SK-N-SH (cell line): ENCODE data around the gene DOCK10. TPM values are rescaled to one million over a fixed set of nuclear protein-coding genes. Genes with fewer than 3 reads are reported as not detected.
A peak's percentile ranks its signal among the peaks of the same experiment; 100 is the strongest.

ENCODE experiments used
- CTCF ChIA-PET: fragments of 300-600, 350-600 bp; formaldehyde crosslinking; extraction: SDS; loops from one replicate; lab custom pipeline; 2021; lab: Yijun Ruan, JAX
- POLR2A ChIA-PET: fragments of 350-600 bp; sonication (Branson Sonifier 250); formaldehyde crosslinking; extraction: SDS; loops from one replicate; lab custom pipeline; 2020; ENCODE audit warnings: antibody characterized with exemption, inconsistent platforms; lab: Yijun Ruan, JAX
- DNase-seq: peaks from one replicate; pipeline ENCODE4 v3.0.0; 2012
- H2AFZ ChIP-seq: fragments of 200-600 bp; sonication (generic); 2 replicates; pipeline ENCODE4 v1.8.1; 2016; ENCODE audit warnings: antibody characterized with exemption, mild to moderate bottlenecking, low read depth
- H3F3A ChIP-seq: fragments of 200-600 bp; sonication (generic); replicated peaks from 2 replicates; pipeline ENCODE3; 2016; ENCODE audit warnings: antibody characterized with exemption, mild to moderate bottlenecking; ENCODE audit not compliant: insufficient read depth
- H3K27ac ChIP-seq, 2 experiments: fragments of 200-500 bp in 1 of 2; fragments of 200-600 bp in 1 of 2; sonication (Bioruptor generic) in 1 of 2; sonication (generic), shearing (Covaris generic) in 1 of 2; 2 replicates each; pipeline versions ENCODE4 v1.5.1 to v1.6.1; 2014 to 2016; ENCODE audit warnings: low read depth in 2 of 2, inconsistent platforms in 1 of 2, low read length in 1 of 2, mild to moderate bottlenecking in 1 of 2, mixed read lengths in 1 of 2
- H3K27me3 ChIP-seq: fragments of 200-600 bp; sonication (generic), shearing (Covaris generic); 2 replicates; pipeline ENCODE4 v1.6.1; 2016; ENCODE audit warnings: mixed run types; ENCODE audit not compliant: insufficient read depth
- H3K36me3 ChIP-seq, 2 experiments: fragments of 200-500 bp in 1 of 2; fragments of 200-600 bp in 1 of 2; sonication (Bioruptor generic) in 1 of 2; sonication (generic) in 1 of 2; replicated peaks in 1 of 2; 2 replicates each; pipeline versions ENCODE3 to v1.5.1; 2014 to 2016; ENCODE audit warnings: low read length in 1 of 2, mild to moderate bottlenecking in 1 of 2; ENCODE audit not compliant: insufficient read depth in 2 of 2, control insufficient read depth in 1 of 2
- H3K4me1 ChIP-seq, 2 experiments: fragments of 200-500 bp in 1 of 2; fragments of 200-600 bp in 1 of 2; sonication (Bioruptor generic) in 1 of 2; sonication (generic), shearing (Covaris generic) in 1 of 2; 2 replicates each; pipeline versions ENCODE4 v1.5.1 to v1.6.1; 2014 to 2016; ENCODE audit warnings: low read depth in 1 of 2, low read length in 1 of 2, mixed run types in 1 of 2; ENCODE audit not compliant: insufficient read depth in 2 of 2, control insufficient read depth in 1 of 2
- H3K4me2 ChIP-seq: fragments of 200-600 bp; sonication (generic), shearing (Covaris generic); 2 replicates; pipeline ENCODE4 v1.6.1; 2017; ENCODE audit warnings: mixed run types
- H3K4me3 ChIP-seq, 2 experiments: fragments of 200-500 bp in 1 of 2; fragments of 200-600 bp in 1 of 2; sonication (Bioruptor generic) in 1 of 2; sonication (generic), shearing (Covaris generic) in 1 of 2; 2 replicates each; pipeline versions ENCODE4 v1.5.1 to v1.8.1; 2014 to 2016; ENCODE audit warnings: low read depth in 2 of 2, inconsistent platforms in 1 of 2, low read length in 1 of 2, mild to moderate bottlenecking in 1 of 2, mixed read lengths in 1 of 2, moderate library complexity in 1 of 2
- H3K79me2 ChIP-seq: fragments of 200-600 bp; sonication (generic); 2 replicates; pipeline ENCODE4 v1.8.1; 2017; ENCODE audit warnings: mild to moderate bottlenecking; ENCODE audit not compliant: insufficient read depth
- H3K9ac ChIP-seq: fragments of 200-600 bp; sonication (generic); 2 replicates; pipeline ENCODE4 v1.6.1; 2017; ENCODE audit warnings: mixed run types
- H3K9me2 ChIP-seq: fragments of 200-600 bp; sonication (generic); 2 replicates; pipeline ENCODE4 v1.6.1; 2017; ENCODE audit warnings: mixed run types
- H3K9me3 ChIP-seq: fragments of 200-600 bp; sonication (generic); 2 replicates; pipeline ENCODE4 v1.6.1; 2017; ENCODE audit warnings: mixed run types, mild to moderate bottlenecking, moderate library complexity
- H4K20me1 ChIP-seq: fragments of 200-600 bp; sonication (generic); 2 replicates; pipeline ENCODE4 v1.6.1; 2017; ENCODE audit warnings: mild to moderate bottlenecking, mixed run types; ENCODE audit not compliant: insufficient read depth
- CHD2 ChIP-seq: fragments of 150-350 bp; IDR thresholded peaks from 2 replicates; pipeline ENCODE4 v1.6.1; 2018; ENCODE audit warnings: low read length; ENCODE audit not compliant: partially characterized antibody
- CTCF ChIP-seq: fragments of 200-600 bp; sonication (generic); IDR thresholded peaks from 2 replicates; pipeline ENCODE4 v1.6.1; 2017; ENCODE audit warnings: antibody characterized with exemption, mild to moderate bottlenecking, moderate library complexity
- EZH2phosphoT487 ChIP-seq: fragments of 200-600 bp; sonication (generic); IDR thresholded peaks from 2 replicates; pipeline ENCODE4 v1.6.1; 2017; ENCODE audit warnings: low read depth, mixed run types, mild to moderate bottlenecking, antibody characterized with exemption, moderate library complexity, borderline replicate concordance
- FOXM1 ChIP-seq: IDR thresholded peaks from 2 replicates; pipeline ENCODE4 v1.4.0; 2012; ENCODE audit warnings: low read depth, mild to moderate bottlenecking
- MAX ChIP-seq: IDR thresholded peaks from 2 replicates; pipeline ENCODE4 v1.4.0; 2012; ENCODE audit warnings: low read depth
- NFIC ChIP-seq: IDR thresholded peaks from 2 replicates; pipeline ENCODE4 v1.4.0; 2012; ENCODE audit warnings: borderline replicate concordance
- POLR2AphosphoS5 ChIP-seq: IDR thresholded peaks from 2 replicates; pipeline ENCODE4 v1.6.1; 2012; ENCODE audit warnings: low read depth, low read length
- RAD21 ChIP-seq: IDR thresholded peaks from 2 replicates; pipeline ENCODE4 v1.6.1; 2012; ENCODE audit warnings: mild to moderate bottlenecking, low read length
- TAF1 ChIP-seq: IDR thresholded peaks from 2 replicates; pipeline ENCODE4 v1.6.1; 2012; ENCODE audit warnings: low read depth, mild to moderate bottlenecking, low read length, moderate library complexity, borderline replicate concordance
- TEAD4 ChIP-seq: IDR thresholded peaks from 2 replicates; pipeline ENCODE4 v1.4.0; 2012; ENCODE audit warnings: mild to moderate bottlenecking, borderline replicate concordance; ENCODE audit not compliant: insufficient read depth
- USF2 ChIP-seq: fragments of 150-350 bp; IDR thresholded peaks from 2 replicates; pipeline ENCODE4 v1.6.1; 2017; ENCODE audit warnings: antibody characterized with exemption, low read length, low read depth, borderline replicate concordance
- YY1 ChIP-seq: IDR thresholded peaks from 2 replicates; pipeline ENCODE4 v1.4.0; 2012; ENCODE audit warnings: low read depth, mild to moderate bottlenecking
- ZBTB33 ChIP-seq: IDR thresholded peaks from 2 replicates; pipeline ENCODE4 v1.4.0; 2012; ENCODE audit warnings: low read depth, borderline replicate concordance
- WGBS: methylation state at CpG from one replicate; pipeline ENCODE4 v1.1.6; 2017; ENCODE audit warnings: low lambda C conversion rate; 5-methylcytosine and 5-hydroxymethylcytosine counted together
- polyA plus RNA-seq, 3 experiments: library from polyadenylated mRNA; depleted of rRNA; stranded (reverse); fragments of >200 nt; gene quantifications; 2 replicates each; pipeline ENCODE4 v1.2.3, GENCODE V29; 2012

Gene DOCK10
- polyA plus RNA-seq, 1 of the 3 experiments (the other 2 are of a cell fraction): 24.1 TPM

- H3K36me3 ChIP-seq: peaks cover 6 to 55% of the 10 kb centered on the region in 2 experiments
- CTCF ChIA-PET: interaction anchor here (1.0 kb wide), 1 partner anchor 9 kb away, joined by 4 read pairs; no protein-coding TSS in a partner anchor
Measured at GRCh38 chr2:224881846-224882245, 160.4 kb downstream of the DOCK10 start.

GRCh38 chr2:224876522-224876921 lies 165.7 kb downstream of the DOCK10 start:
- Histone ChIP-seq H3K79me2 (no peaks in the 10 kb centered on the region), H3K36me3 (peaks cover 22 to 89% of the 10 kb centered on the region in 2 experiments), H3K9me3 (no peaks in the 10 kb centered on the region), H3K9me2 (no peaks in the 10 kb centered on the region), H3K9ac (no peak overlapping the region), H3K27ac (no peak overlapping the region), H3K4me3 (no peak overlapping the region), H3K4me2 (no peak overlapping the region), H3K27me3 (no peaks in the 10 kb centered on the region), H4K20me1 (no peaks in the 10 kb centered on the region), H3K4me1 (no peaks in the 10 kb centered on the region), H3F3A (peaks cover 4% of the 10 kb centered on the region), H2AFZ (no peak overlapping the region)
- no peak for DNase-seq
- TF ChIP-seq RAD21: no peak
- no peak for TF ChIP-seq USF2
- no peak for TF ChIP-seq POLR2AphosphoS5
- ChIA-PET CTCF (interaction anchor here (0.5 kb wide), 1 partner anchor 520 kb away, joined by 3 read pairs; no protein-coding TSS in a partner anchor), POLR2A (no interaction called here)
- 95% methylated on average over 6 of the region's 6 CpGs for WGBS

More at GRCh38 chr2:224881846-224882245, 160.4 kb downstream of the DOCK10 start:
- Histone ChIP-seq H3K9me2 (no peaks in the 10 kb centered on the region), H3K4me1 (peaks cover 8 to 39% of the 10 kb centered on the region in 2 experiments), H3K9me3 (no peaks in the 10 kb centered on the region), H2AFZ (no peak overlapping the region; the same call in 1 of the 2 replicates), H4K20me1 (no peaks in the 10 kb centered on the region), H3K79me2 (no peaks in the 10 kb centered on the region), H3K9ac (peak overlapping the region; percentile 24; the same call in 1 of the 2 replicates), H3K4me2 (peak overlapping the region; percentile 42; the same call in 1 of the 2 replicates), H3K27ac (peak overlapping the region in 1 of 2 experiments; percentile 88; a peak in 2 of 4 replicates), H3F3A (peaks cover 55% of the 10 kb centered on the region), H3K4me3 (no peak overlapping the region), H3K27me3 (no peaks in the 10 kb centered on the region)
- no peak for TF ChIP-seq TEAD4
- peak; percentile 12; the same call in 1 of the 2 replicates for TF ChIP-seq CTCF
- POLR2A ChIA-PET: no interaction called here
- DNase-seq: no peak
- WGBS: 96% methylated on average over 1 of the region's 1 CpG

GRCh38 chr2:224875841-224876240 lies 166.4 kb downstream of the DOCK10 start:
- Histone ChIP-seq H3K9me2 (no peaks in the 10 kb centered on the region), H4K20me1 (no peaks in the 10 kb centered on the region), H3K36me3 (peaks cover 22 to 89% of the 10 kb centered on the region in 2 experiments), H2AFZ (no peak overlapping the region), H3K4me2 (no peak overlapping the region), H3K9ac (no peak overlapping the region), H3K4me1 (no peaks in the 10 kb centered on the region), H3K9me3 (no peaks in the 10 kb centered on the region), H3K79me2 (no peaks in the 10 kb centered on the region), H3F3A (no peaks in the 10 kb centered on the region), H3K4me3 (no peak overlapping the region), H3K27ac (no peak overlapping the region), H3K27me3 (no peaks in the 10 kb centered on the region)
- ChIA-PET CTCF (interaction anchor here (1.0 kb wide), 1 partner anchor 106 kb away, joined by 3 read pairs; no protein-coding TSS in a partner anchor), POLR2A (no interaction called here)
- WGBS: 96% methylated on average over 2 of the region's 2 CpGs
- DNase-seq: no peak
- no peak for TF ChIP-seq MAX
- TF ChIP-seq CTCF: no peak
- no peak for TF ChIP-seq YY1
- no peak for TF ChIP-seq FOXM1
- no peak for TF ChIP-seq ZBTB33
- TF ChIP-seq NFIC: no peak
- TF ChIP-seq CHD2: no peak
- TF ChIP-seq TAF1: no peak
- no peak for TF ChIP-seq EZH2phosphoT487
